Left forelimb (tissue), 1 donor: ENCODE data around the gene MIA2.
"Not testable (repeated sequence)": the region's sequence is repeated elsewhere in the genome, so short reads cannot be mapped to it uniquely, and the experiment has no call there.

Experiments used
- DNase-seq: peaks from one replicate; pipeline ENCODE4 v3.0.0-alpha.2; 2018; ENCODE audit warnings: low spot score

Gene MIA2

GRCh38 chr14:39322807-39323206 lies 89.1 kb downstream of the MIA2 start:
- DNase-seq, result no peak

- DNase-seq, result no peak
Measured at GRCh38 chr14:39324097-39324496, 90.4 kb downstream of the MIA2 start.

- DNase-seq, result no peak
Measured at GRCh38 chr14:39339003-39339402, 105.3 kb downstream of the MIA2 start.

- DNase-seq, result not testable (repeated sequence)
Measured at GRCh38 chr14:39341126-39341525, 107.4 kb downstream of the MIA2 start.

GRCh38 chr14:39342768-39343167 lies 109.1 kb downstream of the MIA2 start:
- DNase-seq, result no peak

- DNase-seq, result no peak
Measured at GRCh38 chr14:39343614-39344013, 109.9 kb downstream of the MIA2 start.

GRCh38 chr14:39350866-39351265 lies 117.2 kb downstream of the MIA2 start:
- DNase-seq, result no peak

GRCh38 chr14:39351708-39352107 lies 118.0 kb downstream of the MIA2 start:
- DNase-seq, result no peak

GRCh38 chr14:39359069-39359468 lies 125.4 kb downstream of the MIA2 start:
- not testable (repeated sequence) for DNase-seq

- no peak for DNase-seq
Measured at GRCh38 chr14:39360316-39360715, 126.6 kb downstream of the MIA2 start.

GRCh38 chr14:39361556-39361955 lies 127.8 kb downstream of the MIA2 start:
- DNase-seq, result not testable (repeated sequence)

- DNase-seq, result no peak
Measured at GRCh38 chr14:39364509-39364908, 130.8 kb downstream of the MIA2 start.

GRCh38 chr14:39365354-39365753 lies 131.6 kb downstream of the MIA2 start:
- DNase-seq, result no peak

GRCh38 chr14:39366460-39367386 lies 133.0 kb downstream of the MIA2 start:
- DNase-seq, result no peak

- DNase-seq, result no peak
Measured at GRCh38 chr14:39367387-39367751, 133.7 kb downstream of the MIA2 start.

GRCh38 chr14:39368261-39368959 lies 134.7 kb downstream of the MIA2 start:
- DNase-seq, result no peak

- DNase-seq, result no peak
Measured at GRCh38 chr14:39369029-39369428, 135.3 kb downstream of the MIA2 start.

GRCh38 chr14:39370415-39370814 lies 136.7 kb downstream of the MIA2 start:
- DNase-seq, result no peak

GRCh38 chr14:39372656-39373055 lies 138.9 kb downstream of the MIA2 start:
- DNase-seq, result no peak

- no peak for DNase-seq
Measured at GRCh38 chr14:39374851-39375250, 141.1 kb downstream of the MIA2 start.

- no peak for DNase-seq
Measured at GRCh38 chr14:39376667-39377403, 143.1 kb downstream of the MIA2 start.

GRCh38 chr14:39381366-39381765 lies 147.7 kb downstream of the MIA2 start:
- no peak for DNase-seq

GRCh38 chr14:39382463-39382862 lies 148.7 kb downstream of the MIA2 start:
- no peak for DNase-seq
